Body of pancreas (tissue), 4 donors: ENCODE measurements around the gene DHFR2. TPM values are rescaled to one million over a fixed set of nuclear protein-coding genes. Genes with fewer than 3 reads are reported as not detected.

ENCODE experiments used
- ATAC-seq: fragments of 150-250 bp; one replicate; pipeline ENCODE4 v1.9.1; 2016
- DNase-seq, 4 donors: peaks; one replicate each; pipeline ENCODE4 v3.0.0-alpha.2; 2019
- H3K27ac ChIP-seq, 4 donors: fragments of 200-600 bp; sonication (generic); 1 replicate in 3 of 4; 2 replicates in 1 of 4; pipeline versions ENCODE4 v1.5.1 to v1.6.1; 2016 to 2019; ENCODE audit warnings: mild to moderate bottlenecking in 1 of 4, mixed read lengths in 1 of 4, moderate library complexity in 1 of 4
- H3K27me3 ChIP-seq, 2 donors: fragments of 200-600 bp; sonication (generic); one replicate each; pipeline ENCODE4 v1.6.0; 2016; ENCODE audit warnings: mild to moderate bottlenecking in 1 of 2
- H3K36me3 ChIP-seq, 2 donors: fragments of 200-600 bp; sonication (generic); replicated peaks in 1 of 2; 2 replicates each; pipeline ENCODE4 v1.5.1; 2016; ENCODE audit warnings: low read depth in 2 of 2; ENCODE audit not compliant: insufficient read depth in 1 of 2
- H3K4me1 ChIP-seq: fragments of 200-600 bp; sonication (generic); one replicate; pipeline ENCODE4 v1.6.0; 2016
- H3K4me3 ChIP-seq, 2 donors: fragments of 200-600 bp; sonication (generic); 1 replicate in 1 of 2; 2 replicates in 1 of 2; pipeline ENCODE4 v1.5.1; 2016 to 2019
- H3K9me3 ChIP-seq, 3 donors: fragments of 200-600 bp; sonication (generic); 1 replicate in 2 of 3; 2 replicates in 1 of 3; pipeline ENCODE4 v1.5.1; 2016
- CTCF ChIP-seq, 7 experiments: fragments of 450-650 bp in 4 of 7; fragments of 200-600 bp in 3 of 7; sonication (generic) in 3 of 7; IDR thresholded peaks; one replicate each; pipeline ENCODE4 v1.5.1; 2016 to 2019; ENCODE audit warnings: antibody characterized with exemption in 7 of 7
- POLR2A ChIP-seq, 3 donors: fragments of 450-650 bp; IDR thresholded peaks; one replicate each; pipeline ENCODE4 v1.6.1; 2016; ENCODE audit warnings: antibody characterized with exemption in 3 of 3, mild to moderate bottlenecking in 2 of 3
- WGBS, 2 donors: methylation state at CpG; one replicate each; pipeline ENCODE4 v1.1.5; 2017; 5-methylcytosine and 5-hydroxymethylcytosine counted together
- intact Hi-C: fragments of 100-400 bp; cut with DNase I; formaldehyde crosslinking; loops from one replicate; pipeline ENCODE4 v1.15.1; 2023
- total RNA-seq, 2 donors: library from RNA; depleted of rRNA; stranded (reverse); fragments of >200 nt; gene quantifications; one replicate each; pipeline ENCODE4 v1.1.0, GENCODE V29; 2016

Gene DHFR2
- total RNA-seq, 2 donors from 2014 or later = 2.6 to 6.2 TPM

- no peak overlapping the region for H3K4me3 ChIP-seq
- no peaks in the 10 kb centered on the region for H3K27me3 ChIP-seq
- H3K36me3 ChIP-seq = no peaks in the 10 kb centered on the region
- peaks cover 28% of the 10 kb centered on the region for H3K4me1 ChIP-seq
- ATAC-seq = no peak
- no peaks in the 10 kb centered on the region for H3K9me3 ChIP-seq
- no peak for DNase-seq
- no peak for TF ChIP-seq CTCF (IDR thresholded peaks at IDR 0.05)
- no peak for TF ChIP-seq POLR2A (IDR thresholded peaks at IDR 0.05)
- WGBS, 2 donors = 49 to 57% methylated on average over 3 of the region's 3 CpGs
- intact Hi-C loops = no loop called here
- peak overlapping the region in 1 of 4 donors; percentile 20 for H3K27ac ChIP-seq
These were observed 51.4 kb downstream of the DHFR2 start for GRCh38 chr3:94011233-94011711.

GRCh38 chr3:94009608-94010007, 53.1 kb downstream of the DHFR2 start:
- no peaks in the 10 kb centered on the region for H3K9me3 ChIP-seq
- H3K4me3 ChIP-seq = no peak overlapping the region
- H3K36me3 ChIP-seq = no peaks in the 10 kb centered on the region
- intact Hi-C loops = no loop called here
- DNase-seq (no peak), ATAC-seq (no peak)
- H3K27ac ChIP-seq = no peak overlapping the region
- H3K4me1 ChIP-seq = peaks cover 28% of the 10 kb centered on the region
- 92 to 98% methylated on average over 2 of the region's 2 CpGs for WGBS, 2 donors
- TF ChIP-seq CTCF (IDR thresholded peaks at IDR 0.05) = no peak
- TF ChIP-seq POLR2A (IDR thresholded peaks at IDR 0.05) = no peak
- H3K27me3 ChIP-seq = no peaks in the 10 kb centered on the region

- 26 to 33% methylated on average over 2 of the region's 2 CpGs for WGBS, 2 donors
- ATAC-seq = peak; percentile 24
- H3K4me1 ChIP-seq = peaks cover 33% of the 10 kb centered on the region
- TF ChIP-seq POLR2A (IDR thresholded peaks at IDR 0.05) = no peak
- TF ChIP-seq CTCF (IDR thresholded peaks at IDR 0.05) = no peak
- H3K27me3 ChIP-seq = no peaks in the 10 kb centered on the region
- intact Hi-C loops = no loop called here
- DNase-seq = no peak
- no peak overlapping the region for H3K4me3 ChIP-seq
- H3K27ac ChIP-seq = peak overlapping the region in 3 of 4 donors; percentile 18 to 35 (median 35)
- H3K9me3 ChIP-seq = no peaks in the 10 kb centered on the region
- no peaks in the 10 kb centered on the region for H3K36me3 ChIP-seq
These were observed 54.5 kb downstream of the DHFR2 start for GRCh38 chr3:94008253-94008652.

Other genes with a start within 250 kb of the DHFR2 start
- gene PROS1, start 89.0 kb downstream of the DHFR2 start, total RNA-seq = 10 to 100 TPM in 1 of 2 donors, 1 to 10 TPM in 1; 5.6 to 15.8 TPM
- 10 to 100 TPM in 1 of 2 donors, 1 to 10 TPM in 1; 6.7 to 10.5 TPM for gene ARL13B, start 82.8 kb downstream of the DHFR2 start, total RNA-seq
- gene STX19, start 34.3 kb downstream of the DHFR2 start, total RNA-seq = 1 to 10 TPM in 1 of 2 donors, under 1 TPM in 1; 0.66 to 2.1 TPM
- gene NSUN3, start 145 bp upstream of the DHFR2 start, total RNA-seq = 10 to 100 TPM in 1 of 2 donors, 1 to 10 TPM in 1; 5.6 to 13.2 TPM